ENCODE results near the gene MCEMP1.
A peak's percentile ranks its signal among the peaks of the same experiment; 100 is the strongest.

Gene MCEMP1

DNA sequence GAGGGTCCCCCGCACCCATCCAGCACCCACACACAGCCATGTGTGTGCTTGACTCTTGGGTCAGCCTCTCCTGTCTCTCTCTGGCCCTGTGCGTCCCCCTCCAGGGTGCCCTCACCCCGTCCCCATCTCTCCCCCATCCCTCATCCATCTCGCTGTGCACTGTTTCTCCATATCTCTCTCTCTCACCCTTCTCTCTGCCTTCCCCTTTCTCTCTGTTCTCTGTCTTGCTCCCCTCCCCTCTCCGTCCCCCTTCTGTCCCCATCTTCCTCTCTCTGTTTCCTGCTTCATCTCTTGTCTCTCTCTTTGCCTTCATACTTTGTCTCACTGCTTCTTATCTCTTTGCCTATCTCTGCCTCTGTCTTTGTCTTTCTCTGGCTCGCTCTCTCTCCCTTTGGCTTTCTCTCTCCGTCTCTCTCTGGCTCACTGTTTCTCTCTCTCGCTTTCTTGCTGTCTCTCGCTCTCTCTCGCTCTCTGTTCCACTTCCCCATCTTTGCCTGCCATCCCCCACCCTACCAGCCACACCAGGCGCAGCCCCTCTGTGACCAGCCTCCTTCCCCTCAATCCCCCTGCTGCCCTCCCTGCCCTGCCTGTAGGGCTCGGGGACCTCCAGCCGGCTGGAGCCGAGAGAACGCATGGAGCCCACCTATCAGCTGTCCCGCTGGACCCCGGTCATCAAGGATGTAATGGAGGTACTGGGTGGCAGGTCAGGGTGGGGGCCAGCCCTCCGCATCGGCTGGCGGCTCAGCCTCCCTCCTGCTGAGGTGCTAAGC is 31.0 kb upstream of the MCEMP1 start:
- Histone ChIP-seq H3K4me3 (ENCODE audit: low read depth in 1 of 2, low read length in 2 of 2) (no peak overlapping the region), H3K27ac (ENCODE audit: low read length) (no peak overlapping the region), H3K27me3 (ENCODE audit: low read depth, low read length) (peaks cover 4% of the 10 kb centered on the region), H3K4me1 (ENCODE audit: control insufficient read depth in 1 of 2, insufficient read depth in 2 of 2, low read length in 2 of 2) (no peaks in the 10 kb centered on the region), H3K36me3 (ENCODE audit: control insufficient read depth in 1 of 2, insufficient read depth in 2 of 2, low read length in 2 of 2) (no peaks in the 10 kb centered on the region), H3K9me3 (ENCODE audit: control insufficient read depth in 1 of 2, low read length in 2 of 2) (no peaks in the 10 kb centered on the region)

DNA sequence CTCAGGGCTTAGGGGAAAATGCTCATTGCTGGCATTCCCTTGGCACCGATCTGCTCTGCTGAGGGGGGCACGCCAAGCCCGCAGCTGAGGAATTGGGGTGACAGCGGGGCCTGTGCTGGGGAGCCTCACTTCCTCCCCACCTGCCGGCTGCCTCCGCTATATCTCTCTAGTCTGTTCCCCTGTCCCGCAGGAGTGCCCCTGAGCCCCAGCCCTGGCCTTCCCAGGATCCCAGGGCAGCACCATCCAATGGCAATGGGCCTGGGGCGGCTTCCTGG is 30.5 kb upstream of the MCEMP1 start:
- H3K4me3 ChIP-seq (ENCODE audit: low read depth in 1 of 2, low read length in 2 of 2): no peak overlapping the region
- H3K9me3 ChIP-seq (ENCODE audit: control insufficient read depth in 1 of 2, low read length in 2 of 2): no peaks in the 10 kb centered on the region
- peaks cover 4% of the 10 kb centered on the region for H3K27me3 ChIP-seq (ENCODE audit: low read depth, low read length)
- H3K4me1 ChIP-seq (ENCODE audit: control insufficient read depth in 1 of 2, insufficient read depth in 2 of 2, low read length in 2 of 2): no peaks in the 10 kb centered on the region
- H3K36me3 ChIP-seq (ENCODE audit: control insufficient read depth in 1 of 2, insufficient read depth in 2 of 2, low read length in 2 of 2): no peaks in the 10 kb centered on the region
- H3K27ac ChIP-seq (ENCODE audit: low read length): no peak overlapping the region

DNA sequence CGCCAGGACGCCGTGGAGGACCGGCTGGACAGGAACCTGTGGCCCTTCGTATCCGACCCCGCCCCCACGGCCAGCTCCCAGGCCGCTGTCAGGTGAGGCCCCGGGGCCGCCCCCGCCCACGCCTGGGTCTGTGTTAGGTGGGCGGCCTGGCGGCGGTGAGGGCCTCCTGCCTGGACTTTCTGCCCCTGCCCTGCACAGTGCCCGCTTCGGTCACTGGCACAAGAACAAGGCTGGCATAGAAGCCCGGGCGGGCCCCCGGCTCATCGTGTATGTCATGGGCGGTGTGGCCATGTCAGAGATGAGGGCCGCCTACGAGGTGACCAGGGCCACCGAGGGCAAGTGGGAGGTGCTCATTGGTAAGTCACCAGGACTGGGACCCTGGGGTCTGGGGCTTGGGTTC is 29.7 kb upstream of the MCEMP1 start:
- Histone ChIP-seq H3K27me3 (ENCODE audit: low read depth, low read length) (peaks cover 4% of the 10 kb centered on the region), H3K4me1 (ENCODE audit: control insufficient read depth in 1 of 2, insufficient read depth in 2 of 2, low read length in 2 of 2) (no peaks in the 10 kb centered on the region), H3K9me3 (ENCODE audit: control insufficient read depth in 1 of 2, low read length in 2 of 2) (no peaks in the 10 kb centered on the region), H3K27ac (ENCODE audit: low read length) (no peak overlapping the region), H3K4me3 (ENCODE audit: low read depth in 1 of 2, low read length in 2 of 2) (no peak overlapping the region), H3K36me3 (ENCODE audit: control insufficient read depth in 1 of 2, insufficient read depth in 2 of 2, low read length in 2 of 2) (no peaks in the 10 kb centered on the region)

DNA sequence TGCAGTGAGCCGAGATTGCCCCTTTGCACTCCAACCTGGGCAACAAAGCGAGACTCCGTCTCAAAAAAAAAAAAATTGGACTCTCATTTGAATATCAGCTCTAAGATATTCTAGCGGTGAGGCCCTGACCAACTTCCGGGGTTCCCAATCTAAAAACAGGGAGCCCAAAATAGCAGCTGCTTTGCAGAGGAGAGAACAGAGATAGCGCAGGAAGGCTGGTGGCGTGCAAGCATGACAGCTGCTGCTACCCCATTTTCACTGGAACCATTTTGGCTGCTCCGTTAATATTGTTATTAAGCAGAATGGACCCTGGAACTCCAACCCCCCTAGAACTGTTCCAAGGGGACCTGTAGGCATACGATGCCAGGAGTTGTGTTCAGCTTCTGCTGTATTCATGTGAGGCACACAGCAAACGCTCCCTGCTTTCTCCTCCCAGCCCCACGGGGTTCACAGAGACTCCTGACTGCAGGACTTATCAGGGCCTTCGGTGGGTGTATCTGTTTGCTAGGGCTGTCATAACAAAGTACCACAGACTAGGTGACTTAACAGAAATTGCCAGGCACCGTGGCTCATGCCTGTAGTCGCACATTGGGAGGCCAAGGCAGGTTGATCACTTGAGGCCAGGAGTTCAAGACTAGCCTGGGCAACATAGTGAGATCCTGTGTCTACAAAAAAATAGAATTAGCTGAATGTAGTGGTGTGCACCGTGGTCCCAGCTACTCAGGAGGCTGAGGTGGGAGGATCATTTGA is 28.4 kb upstream of the MCEMP1 start:
- no peaks in the 10 kb centered on the region for H3K9me3 ChIP-seq (ENCODE audit: control insufficient read depth in 1 of 2, low read length in 2 of 2)
- H3K27ac ChIP-seq (ENCODE audit: low read length): no peak overlapping the region
- H3K4me3 ChIP-seq (ENCODE audit: low read depth in 1 of 2, low read length in 2 of 2): no peak overlapping the region
- no peaks in the 10 kb centered on the region for H3K27me3 ChIP-seq (ENCODE audit: low read depth, low read length)
- no peaks in the 10 kb centered on the region for H3K36me3 ChIP-seq (ENCODE audit: control insufficient read depth in 1 of 2, insufficient read depth in 2 of 2, low read length in 2 of 2)
- no peaks in the 10 kb centered on the region for H3K4me1 ChIP-seq (ENCODE audit: control insufficient read depth in 1 of 2, insufficient read depth in 2 of 2, low read length in 2 of 2)

DNA sequence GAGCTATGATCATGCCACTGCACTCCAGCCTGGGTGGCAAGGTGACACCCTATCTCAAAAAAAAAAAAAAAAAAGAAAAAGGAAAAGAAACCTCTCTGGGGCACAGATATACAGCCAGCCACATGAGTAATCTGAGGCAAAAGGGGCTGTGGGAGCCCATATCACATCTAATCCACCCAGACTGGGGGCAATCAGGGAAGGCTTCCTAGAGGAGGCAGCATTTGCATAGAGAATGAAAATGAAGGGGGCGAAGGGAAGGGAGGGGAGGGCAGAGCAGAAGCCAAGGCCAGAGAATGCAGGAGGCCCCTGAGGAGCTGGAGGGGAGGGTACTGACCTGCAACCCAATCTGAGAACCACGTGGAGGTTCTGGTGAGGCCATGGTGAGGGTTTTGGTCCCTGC is 26.7 kb upstream of the MCEMP1 start:
- no peaks in the 10 kb centered on the region for H3K36me3 ChIP-seq (ENCODE audit: control insufficient read depth in 1 of 2, insufficient read depth in 2 of 2, low read length in 2 of 2)
- no peaks in the 10 kb centered on the region for H3K9me3 ChIP-seq (ENCODE audit: control insufficient read depth in 1 of 2, low read length in 2 of 2)
- no peak overlapping the region for H3K4me3 ChIP-seq (ENCODE audit: low read depth in 1 of 2, low read length in 2 of 2)
- H3K27ac ChIP-seq (ENCODE audit: low read length): no peak overlapping the region
- H3K4me1 ChIP-seq (ENCODE audit: control insufficient read depth in 1 of 2, insufficient read depth in 2 of 2, low read length in 2 of 2): no peaks in the 10 kb centered on the region
- no peaks in the 10 kb centered on the region for H3K27me3 ChIP-seq (ENCODE audit: low read depth, low read length)

DNA sequence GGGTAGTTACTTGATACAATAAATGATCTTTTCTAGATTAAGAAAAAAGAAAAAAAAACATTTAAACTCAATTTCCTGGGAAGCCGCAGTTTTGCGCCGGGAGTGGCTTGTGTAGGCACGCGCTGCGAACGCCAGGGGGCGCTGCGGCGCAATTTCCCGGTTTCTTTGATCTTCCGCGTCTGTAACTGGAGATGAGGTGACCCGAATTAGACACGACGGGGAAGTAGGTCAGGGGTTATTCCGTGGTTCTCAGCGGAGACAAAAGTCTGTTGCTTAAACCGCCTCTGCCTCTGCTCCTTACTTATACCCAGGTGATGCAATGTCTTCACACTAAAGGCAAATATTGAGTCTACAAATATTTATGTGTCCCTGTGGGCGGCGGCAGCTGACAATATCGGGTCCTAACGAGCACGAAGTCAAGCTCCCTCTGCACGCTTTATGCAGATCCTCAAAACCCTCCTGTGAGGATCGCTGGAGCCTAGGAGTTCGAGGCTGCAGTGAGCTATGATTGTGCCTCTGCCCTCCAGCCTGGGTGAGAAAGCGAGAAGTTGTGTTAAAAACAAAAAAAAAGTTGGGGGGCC is 24.7 kb upstream of the MCEMP1 start:
- Histone ChIP-seq H3K4me1 (ENCODE audit: control insufficient read depth in 1 of 2, insufficient read depth in 2 of 2, low read length in 2 of 2) (no peaks in the 10 kb centered on the region), H3K27ac (ENCODE audit: low read length) (no peak overlapping the region), H3K4me3 (ENCODE audit: low read depth in 1 of 2, low read length in 2 of 2) (peak overlapping the region; percentile 23 to 48), H3K9me3 (ENCODE audit: control insufficient read depth in 1 of 2, low read length in 2 of 2) (no peaks in the 10 kb centered on the region), H3K36me3 (ENCODE audit: control insufficient read depth in 1 of 2, insufficient read depth in 2 of 2, low read length in 2 of 2) (no peaks in the 10 kb centered on the region), H3K27me3 (ENCODE audit: low read depth, low read length) (no peaks in the 10 kb centered on the region)

DNA sequence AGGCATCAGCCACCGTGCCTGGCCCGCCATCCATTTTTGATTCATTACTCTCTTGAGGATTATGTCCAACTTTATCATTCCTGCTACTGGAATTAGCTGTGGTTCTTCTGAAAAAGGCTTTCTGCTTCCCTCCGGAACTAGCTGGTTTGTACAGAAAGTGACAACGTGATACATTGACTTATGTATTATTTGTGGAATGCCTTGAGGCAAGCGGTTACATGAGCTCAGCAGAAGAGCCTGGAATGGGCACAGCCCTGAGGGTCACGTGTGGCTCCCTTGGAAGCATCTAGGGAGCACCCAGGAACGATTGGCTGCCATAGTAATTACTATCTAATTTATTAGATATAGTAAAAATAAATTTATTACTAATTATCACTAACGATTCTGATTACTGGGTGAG is 22.5 kb upstream of the MCEMP1 start:
- no peaks in the 10 kb centered on the region for H3K9me3 ChIP-seq (ENCODE audit: control insufficient read depth in 1 of 2, low read length in 2 of 2)
- no peak overlapping the region for H3K27ac ChIP-seq (ENCODE audit: low read length)
- H3K4me3 ChIP-seq (ENCODE audit: low read depth in 1 of 2, low read length in 2 of 2): no peak overlapping the region
- no peaks in the 10 kb centered on the region for H3K36me3 ChIP-seq (ENCODE audit: control insufficient read depth in 1 of 2, insufficient read depth in 2 of 2, low read length in 2 of 2)
- no peaks in the 10 kb centered on the region for H3K4me1 ChIP-seq (ENCODE audit: control insufficient read depth in 1 of 2, insufficient read depth in 2 of 2, low read length in 2 of 2)
- no peaks in the 10 kb centered on the region for H3K27me3 ChIP-seq (ENCODE audit: low read depth, low read length)

DNA sequence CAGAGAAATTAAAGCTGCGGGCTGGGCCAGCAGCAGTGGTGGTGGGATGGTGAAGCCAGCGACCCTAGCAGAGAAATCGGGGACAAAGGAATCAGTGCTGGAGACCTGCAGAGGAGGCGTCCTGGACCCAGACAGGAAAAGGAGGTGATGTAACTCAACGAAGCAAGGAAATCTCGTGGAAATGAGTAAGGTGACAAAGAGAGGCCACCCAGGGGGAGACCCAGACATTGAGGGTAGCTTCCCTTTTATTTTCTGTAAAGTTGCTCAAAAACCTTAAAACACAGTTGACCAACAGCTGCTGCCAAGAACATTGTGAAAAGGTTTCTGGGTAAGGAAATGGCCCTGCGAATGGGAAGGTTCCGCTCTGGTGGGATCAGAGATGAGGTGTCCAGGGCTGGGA is 21.3 kb upstream of the MCEMP1 start:
- H3K9me3 ChIP-seq (ENCODE audit: control insufficient read depth in 1 of 2, low read length in 2 of 2): no peaks in the 10 kb centered on the region
- no peaks in the 10 kb centered on the region for H3K36me3 ChIP-seq (ENCODE audit: control insufficient read depth in 1 of 2, insufficient read depth in 2 of 2, low read length in 2 of 2)
- no peaks in the 10 kb centered on the region for H3K4me1 ChIP-seq (ENCODE audit: control insufficient read depth in 1 of 2, insufficient read depth in 2 of 2, low read length in 2 of 2)
- no peak overlapping the region for H3K27ac ChIP-seq (ENCODE audit: low read length)
- H3K27me3 ChIP-seq (ENCODE audit: low read depth, low read length): no peaks in the 10 kb centered on the region
- no peak overlapping the region for H3K4me3 ChIP-seq (ENCODE audit: low read depth in 1 of 2, low read length in 2 of 2)

DNA sequence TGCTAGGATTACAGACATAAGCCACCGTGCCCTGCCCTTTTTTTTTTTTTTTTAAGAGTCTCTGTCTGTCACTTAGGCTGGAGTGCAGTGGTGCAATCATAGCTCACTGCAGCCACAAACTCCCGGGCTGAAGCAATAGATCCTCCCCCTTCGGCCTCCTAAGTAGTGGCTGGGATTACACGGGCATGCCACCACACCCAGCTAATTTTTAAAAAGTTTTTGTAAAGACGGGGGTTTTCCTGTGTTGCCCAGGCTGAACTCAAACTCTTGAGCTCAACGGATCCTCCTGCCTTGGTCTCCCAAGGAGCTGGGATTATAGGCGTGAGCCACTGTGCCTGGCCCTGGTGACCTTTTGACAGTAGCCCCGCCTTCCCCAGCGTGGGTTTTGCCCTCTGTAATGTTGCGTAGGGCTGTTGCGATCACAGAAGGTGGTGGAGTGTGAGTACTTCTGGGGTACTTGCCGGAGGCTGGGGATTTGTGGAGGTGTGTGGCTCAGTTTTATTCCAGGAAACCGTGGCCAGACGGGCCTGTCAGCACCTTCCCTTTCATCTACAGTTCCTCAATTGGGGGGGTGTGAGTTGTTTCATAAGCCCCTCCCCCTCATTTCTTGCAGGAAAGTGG is 19.6 kb upstream of the MCEMP1 start:
- Histone ChIP-seq H3K4me3 (ENCODE audit: low read depth in 1 of 2, low read length in 2 of 2) (no peak overlapping the region), H3K4me1 (ENCODE audit: control insufficient read depth in 1 of 2, insufficient read depth in 2 of 2, low read length in 2 of 2) (no peaks in the 10 kb centered on the region), H3K27me3 (ENCODE audit: low read depth, low read length) (no peaks in the 10 kb centered on the region), H3K36me3 (ENCODE audit: control insufficient read depth in 1 of 2, insufficient read depth in 2 of 2, low read length in 2 of 2) (no peaks in the 10 kb centered on the region), H3K27ac (ENCODE audit: low read length) (no peak overlapping the region), H3K9me3 (ENCODE audit: control insufficient read depth in 1 of 2, low read length in 2 of 2) (no peaks in the 10 kb centered on the region)

DNA sequence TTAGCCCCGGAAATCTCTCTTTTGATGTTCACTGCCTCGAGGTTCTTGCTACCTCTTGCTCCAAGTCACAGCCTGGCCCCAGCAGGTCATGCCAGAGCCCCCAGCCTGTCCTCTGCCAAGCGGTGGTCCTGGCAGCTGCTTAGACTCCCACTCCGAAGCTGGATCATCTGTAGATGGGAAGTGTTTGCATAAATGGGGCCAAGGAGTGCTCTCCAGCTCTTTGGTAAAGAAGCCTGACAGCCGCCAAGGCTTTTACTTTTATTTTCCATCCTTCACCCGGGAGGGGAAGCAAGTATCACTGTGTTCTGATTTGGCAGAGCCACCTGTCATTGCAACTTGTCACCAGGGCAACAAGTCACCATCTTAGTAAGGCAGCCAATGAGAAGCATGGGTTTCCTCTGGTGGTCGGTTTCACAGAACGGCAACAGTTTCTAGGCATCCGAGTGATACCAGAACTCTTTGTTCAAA is 18.6 kb upstream of the MCEMP1 start:
- Histone ChIP-seq H3K9me3 (ENCODE audit: control insufficient read depth in 1 of 2, low read length in 2 of 2) (no peaks in the 10 kb centered on the region), H3K36me3 (ENCODE audit: control insufficient read depth in 1 of 2, insufficient read depth in 2 of 2, low read length in 2 of 2) (no peaks in the 10 kb centered on the region), H3K4me3 (ENCODE audit: low read depth in 1 of 2, low read length in 2 of 2) (no peak overlapping the region), H3K27me3 (ENCODE audit: low read depth, low read length) (no peaks in the 10 kb centered on the region), H3K27ac (ENCODE audit: low read length) (no peak overlapping the region), H3K4me1 (ENCODE audit: control insufficient read depth in 1 of 2, insufficient read depth in 2 of 2, low read length in 2 of 2) (no peaks in the 10 kb centered on the region)

DNA sequence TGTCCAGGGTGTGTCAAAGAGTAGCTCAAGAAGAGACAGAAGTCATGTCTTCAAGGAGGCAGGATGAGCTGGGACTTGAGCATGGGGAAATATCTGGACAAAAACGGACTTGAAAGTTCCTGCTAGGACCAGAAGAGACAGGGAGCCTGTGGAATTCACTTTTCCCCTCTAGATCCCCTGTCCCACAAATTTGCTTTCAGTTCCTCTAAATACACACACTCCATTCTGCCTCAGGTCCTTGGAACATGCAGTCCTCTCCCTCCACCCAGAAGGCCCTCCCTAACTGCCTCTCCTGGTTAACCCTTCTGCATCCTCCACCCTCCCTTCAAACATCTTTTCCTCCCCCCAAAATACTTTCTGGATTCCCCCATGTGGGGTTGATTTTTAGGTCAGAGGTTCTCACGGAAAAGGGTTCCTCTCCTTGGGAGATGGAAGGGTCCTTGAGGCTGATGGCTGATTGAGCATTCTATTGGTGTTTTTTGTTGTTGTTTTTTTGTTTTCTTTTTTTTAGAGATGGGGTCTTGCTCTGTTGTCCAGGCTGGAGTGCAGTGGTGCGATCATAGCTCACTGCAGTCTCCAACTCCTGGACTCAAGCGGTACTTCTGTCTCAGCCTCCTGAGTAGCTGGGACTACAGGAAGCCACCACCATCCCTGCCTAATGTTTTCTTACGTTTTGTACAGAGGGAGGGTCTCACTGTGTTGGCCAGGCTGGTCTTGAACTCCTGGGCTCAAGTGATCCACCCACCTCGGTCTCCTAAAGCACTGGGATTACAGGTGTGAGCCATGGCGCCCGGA is 14.9 kb upstream of the MCEMP1 start:
- no peaks in the 10 kb centered on the region for H3K9me3 ChIP-seq (ENCODE audit: control insufficient read depth in 1 of 2, low read length in 2 of 2)
- no peak overlapping the region for H3K4me3 ChIP-seq (ENCODE audit: low read depth in 1 of 2, low read length in 2 of 2)
- no peaks in the 10 kb centered on the region for H3K36me3 ChIP-seq (ENCODE audit: control insufficient read depth in 1 of 2, insufficient read depth in 2 of 2, low read length in 2 of 2)
- H3K27ac ChIP-seq (ENCODE audit: low read length): no peak overlapping the region
- H3K27me3 ChIP-seq (ENCODE audit: low read depth, low read length): no peaks in the 10 kb centered on the region
- H3K4me1 ChIP-seq (ENCODE audit: control insufficient read depth in 1 of 2, insufficient read depth in 2 of 2, low read length in 2 of 2): no peaks in the 10 kb centered on the region

Data from muscle layer of duodenum (tissue), 2 donors.